Type B pancreatic cell (in vitro differentiated cells): Measurements from ENCODE around the gene EFNB2. TPM values are rescaled to one million over a fixed set of nuclear protein-coding genes. Genes with fewer than 3 reads are reported as not detected.

Experiments used
- DNase-seq: peaks from one replicate; pipeline ENCODE4 v3.0.0; 2021; ENCODE audit warnings: mixed read lengths; ENCODE audit not compliant: unreplicated experiment; ENCODE audit errors: extremely low spot score
- H3K27ac Mint-ChIP-seq: 2 replicates; pipeline ENCODE4 v1.8.0; 2021; ENCODE audit warnings: mild to moderate bottlenecking, mixed read lengths
- H3K27me3 Mint-ChIP-seq: 2 replicates; pipeline ENCODE4 v1.8.0; 2021; ENCODE audit warnings: mixed read lengths
- H3K36me3 Mint-ChIP-seq: 2 replicates; pipeline ENCODE4 v1.8.0; 2021; ENCODE audit warnings: mixed read lengths
- H3K4me1 Mint-ChIP-seq: one replicate; pipeline ENCODE4 v1.8.0; 2021; ENCODE audit warnings: mixed read lengths; ENCODE audit not compliant: unreplicated experiment
- H3K4me3 Mint-ChIP-seq: 2 replicates; pipeline ENCODE4 v1.8.0; 2021; ENCODE audit warnings: mild to moderate bottlenecking, mixed read lengths
- H3K9me3 Mint-ChIP-seq: 2 replicates; pipeline ENCODE4 v1.8.0; 2021; ENCODE audit warnings: mixed read lengths
- CTCF ChIP-seq: fragments of 200-600 bp; sonication (generic); conservative IDR thresholded peaks from 2 replicates; pipeline ENCODE4 v1.5.0; 2021; ENCODE audit warnings: antibody characterized with exemption, mild to moderate bottlenecking
- total RNA-seq: library from RNA; stranded (reverse); gene quantifications from 2 replicates; pipeline ENCODE4 v1.2.1, GENCODE V29; 2021; ENCODE audit warnings: low replicate concordance

The EFNB2 gene
- total RNA-seq, 1 donor from 2014 or later = 67.1 TPM

GRCh38 chr13:106445996-106446395 lies 89.5 kb downstream of the EFNB2 start:
- no peak for DNase-seq
- H3K4me3 Mint-ChIP-seq = no peak overlapping the region

GRCh38 chr13:106443607-106444322 lies 91.7 kb downstream of the EFNB2 start:
- no peaks in the 10 kb centered on the region for H3K9me3 Mint-ChIP-seq
- no peak for DNase-seq
- H3K4me3 Mint-ChIP-seq = peak overlapping the region; percentile 37
- no peak overlapping the region for H3K27ac Mint-ChIP-seq
- H3K36me3 Mint-ChIP-seq = no peaks in the 10 kb centered on the region
- peaks cover 3% of the 10 kb centered on the region for H3K27me3 Mint-ChIP-seq
- no peak for TF ChIP-seq CTCF
- H3K4me1 Mint-ChIP-seq = peaks cover 17% of the 10 kb centered on the region

More at GRCh38 chr13:106445996-106446395, 89.5 kb downstream of the EFNB2 start:
- Mint-ChIP-seq H3K27ac (no peak overlapping the region), H3K9me3 (no peaks in the 10 kb centered on the region), H3K4me1 (peaks cover 13% of the 10 kb centered on the region), H3K27me3 (peaks cover 3% of the 10 kb centered on the region), H3K36me3 (no peaks in the 10 kb centered on the region)
- no peak for TF ChIP-seq CTCF

- TF ChIP-seq CTCF = no peak
- peaks cover 6% of the 10 kb centered on the region for H3K27me3 Mint-ChIP-seq
- peak overlapping the region; percentile 63 for H3K27ac Mint-ChIP-seq
- no peak for DNase-seq
- H3K4me3 Mint-ChIP-seq = peak overlapping the region; percentile 78
- peaks cover 15% of the 10 kb centered on the region for H3K4me1 Mint-ChIP-seq
- peaks cover 3% of the 10 kb centered on the region for H3K9me3 Mint-ChIP-seq
- no peaks in the 10 kb centered on the region for H3K36me3 Mint-ChIP-seq
Measured at GRCh38 chr13:106440866-106441265, 94.6 kb downstream of the EFNB2 start.

Other genes starting within 250 kb of the EFNB2 start
- 89.0 and 128 TPM in 2 replicates for gene ARGLU1, start 32.5 kb upstream of the EFNB2 start, total RNA-seq